ENCODE results near the gene INPP5K. TPM values are rescaled to one million over a fixed set of nuclear protein-coding genes. Genes with fewer than 3 reads are reported as not detected.

INPP5K gene
- total RNA-seq, 2 donors from 2014 or later = 39.9 to 40.4 TPM

DNA sequence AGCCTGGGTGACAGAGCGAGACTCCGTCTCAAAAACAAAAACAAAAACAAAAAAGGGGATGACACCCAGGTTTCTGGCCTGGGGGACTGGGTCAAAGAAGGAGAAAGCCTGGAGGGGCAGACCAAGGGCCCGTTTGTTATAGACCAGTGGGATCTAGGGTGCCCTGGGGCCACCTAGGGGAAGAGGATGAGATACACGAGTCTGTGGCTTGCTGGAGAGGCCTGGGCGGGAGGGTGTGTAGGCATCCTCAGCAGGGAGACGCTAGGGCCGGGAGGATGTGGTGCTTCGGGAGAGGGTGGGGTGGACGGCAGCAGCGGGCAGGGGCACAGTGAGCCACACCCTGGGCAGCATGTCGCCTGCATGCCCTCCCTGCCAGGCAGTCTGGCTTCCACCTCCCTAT, 43.2 kb downstream of the INPP5K start:
- intact Hi-C loops (cut with DNase I, micrococcal nuclease) = no loop called here
- ATAC-seq = peak; percentile 24
- DNase-seq = no peak

DNA sequence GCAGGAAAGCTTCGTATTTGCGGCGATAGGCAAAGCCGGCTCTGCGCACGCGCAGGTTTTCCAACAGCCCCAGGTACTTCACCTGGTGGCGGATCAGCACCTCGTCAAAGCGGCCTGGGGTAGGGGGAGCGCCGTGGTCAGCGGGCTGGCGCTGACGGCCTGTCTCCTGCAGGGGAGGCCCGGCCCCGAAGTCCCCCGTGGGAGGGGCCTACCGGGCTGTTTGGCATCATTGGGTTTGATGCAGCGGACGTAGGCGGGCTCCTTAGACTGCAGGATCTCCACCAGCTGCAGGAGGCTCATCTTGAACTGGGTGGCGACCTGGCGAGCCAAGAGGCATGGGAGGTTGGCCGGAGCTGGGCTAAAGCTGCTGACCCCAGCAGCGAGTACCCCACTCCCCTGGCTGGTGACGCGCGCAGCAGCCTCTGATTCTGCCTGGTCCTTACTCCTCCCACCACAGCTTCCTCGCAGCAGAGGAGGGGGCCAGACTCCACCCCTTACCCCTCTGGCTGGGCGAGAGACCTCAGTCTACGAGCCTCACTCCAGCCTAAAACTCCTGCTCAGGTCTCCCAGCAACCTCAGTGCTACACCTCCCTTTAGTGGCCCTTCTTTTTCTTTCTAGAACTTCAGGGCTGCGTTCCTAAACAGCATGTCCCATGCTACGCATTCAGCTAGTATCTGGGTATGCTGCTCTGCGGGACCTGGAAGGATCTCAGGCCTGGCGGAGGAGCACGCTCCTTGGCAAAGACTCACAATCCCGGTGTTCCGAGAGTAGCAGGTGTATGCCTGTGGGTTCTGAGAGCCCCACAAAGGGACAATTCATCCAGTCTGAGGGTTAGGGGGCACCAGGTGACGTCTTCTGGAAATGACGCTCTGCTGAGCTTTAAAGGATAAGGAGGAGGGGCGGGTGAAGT, 44.2 kb downstream of the INPP5K start:
- no peak for DNase-seq
- intact Hi-C loops (cut with DNase I, micrococcal nuclease) = no loop called here
- ATAC-seq = no peak

DNA sequence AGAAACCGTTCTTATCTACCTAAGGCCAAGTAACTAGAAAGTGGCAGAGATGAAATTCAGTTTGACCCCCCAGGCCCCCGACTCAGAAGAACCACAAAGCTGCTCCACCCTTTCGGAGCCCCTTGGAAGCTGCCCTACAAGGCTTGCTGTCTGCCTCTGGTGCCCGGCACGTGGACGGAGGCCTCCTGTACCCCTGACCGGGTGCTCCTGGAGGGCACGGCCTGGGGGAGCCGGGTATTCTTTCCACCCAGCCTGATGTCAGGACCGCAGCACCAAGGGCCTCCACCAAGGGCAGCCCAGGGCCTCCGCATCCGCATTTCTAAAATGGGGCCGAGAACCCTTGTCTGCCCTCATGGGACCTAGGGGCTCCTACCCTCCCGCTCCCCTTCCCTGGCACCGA, 44.9 kb downstream of the INPP5K start:
- no peak for DNase-seq
- ATAC-seq = no peak
- intact Hi-C loops (cut with DNase I, micrococcal nuclease) = no loop called here

DNA sequence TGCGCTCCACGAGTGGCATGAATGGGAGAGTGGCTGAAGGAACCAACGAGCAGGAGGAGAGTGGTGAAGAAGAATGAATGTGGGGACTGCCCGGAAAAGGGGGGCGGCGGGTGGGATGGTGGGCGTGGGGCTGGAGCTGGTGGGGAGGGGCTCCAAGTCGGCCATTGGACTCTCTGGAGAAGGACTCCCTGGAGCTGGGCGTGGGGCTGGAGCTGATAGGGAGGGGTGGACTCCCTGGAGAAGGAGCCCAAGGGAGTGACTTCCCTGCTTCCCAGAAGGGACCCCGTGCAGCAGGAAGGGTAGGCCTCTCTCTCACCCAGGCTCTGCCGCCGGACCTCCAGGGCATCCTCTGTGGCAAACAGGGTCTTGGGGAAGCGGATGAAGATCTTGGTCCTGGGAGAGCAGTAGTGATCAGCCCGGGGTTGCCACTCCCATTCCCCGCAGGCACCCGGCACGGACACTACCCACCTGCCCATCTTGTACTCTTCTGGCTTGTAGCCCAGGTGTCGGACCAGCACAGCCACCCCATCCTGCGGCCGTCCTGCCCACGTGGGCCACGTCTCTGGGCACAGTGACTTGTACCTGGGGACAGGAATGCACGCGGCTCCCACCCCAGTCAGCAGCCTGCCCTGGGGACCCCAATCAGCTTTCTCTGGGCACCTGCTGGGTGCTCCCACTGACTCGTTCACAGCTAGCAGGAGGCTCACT, 45.5 kb downstream of the INPP5K start:
- no peak for ATAC-seq
- DNase-seq = no peak
- intact Hi-C loops (cut with DNase I, micrococcal nuclease) = no loop called here

DNA sequence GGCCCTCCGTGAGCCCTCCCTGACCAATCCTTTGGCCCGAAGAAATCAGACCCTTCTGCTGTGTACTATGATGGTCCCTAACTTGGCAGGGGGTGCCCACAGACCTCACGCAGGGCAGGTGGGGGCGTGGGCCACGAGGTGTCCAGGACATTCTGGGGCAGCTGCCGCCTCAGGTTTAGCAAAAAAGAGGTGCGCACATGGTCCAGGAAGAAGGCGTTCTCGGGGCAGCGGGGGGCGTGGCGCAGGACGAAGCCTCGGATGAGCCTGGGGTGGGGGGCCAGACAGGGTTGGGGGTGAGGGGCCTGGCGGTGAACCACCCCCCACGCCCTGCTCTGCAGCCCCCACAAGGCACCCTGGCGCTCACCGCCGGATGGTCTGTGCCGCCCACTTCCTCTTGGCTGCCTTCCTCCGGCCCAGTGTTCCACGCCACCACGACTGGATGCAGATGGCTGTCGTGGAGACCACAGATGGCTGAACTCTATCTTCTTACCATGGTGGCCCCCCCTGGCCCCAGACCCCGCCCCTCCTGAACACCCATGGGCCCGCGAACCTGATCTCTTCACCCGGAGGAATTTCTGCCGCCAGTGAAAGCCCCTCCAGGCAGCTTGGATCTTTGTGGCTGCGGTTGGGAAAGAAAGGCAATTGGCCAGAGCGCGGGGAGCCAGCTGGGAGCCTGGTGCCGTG, 46.2 kb downstream of the INPP5K start:
- DNase-seq (no peak), ATAC-seq (no peak)
- intact Hi-C loops (cut with DNase I, micrococcal nuclease) = no loop called here

DNA sequence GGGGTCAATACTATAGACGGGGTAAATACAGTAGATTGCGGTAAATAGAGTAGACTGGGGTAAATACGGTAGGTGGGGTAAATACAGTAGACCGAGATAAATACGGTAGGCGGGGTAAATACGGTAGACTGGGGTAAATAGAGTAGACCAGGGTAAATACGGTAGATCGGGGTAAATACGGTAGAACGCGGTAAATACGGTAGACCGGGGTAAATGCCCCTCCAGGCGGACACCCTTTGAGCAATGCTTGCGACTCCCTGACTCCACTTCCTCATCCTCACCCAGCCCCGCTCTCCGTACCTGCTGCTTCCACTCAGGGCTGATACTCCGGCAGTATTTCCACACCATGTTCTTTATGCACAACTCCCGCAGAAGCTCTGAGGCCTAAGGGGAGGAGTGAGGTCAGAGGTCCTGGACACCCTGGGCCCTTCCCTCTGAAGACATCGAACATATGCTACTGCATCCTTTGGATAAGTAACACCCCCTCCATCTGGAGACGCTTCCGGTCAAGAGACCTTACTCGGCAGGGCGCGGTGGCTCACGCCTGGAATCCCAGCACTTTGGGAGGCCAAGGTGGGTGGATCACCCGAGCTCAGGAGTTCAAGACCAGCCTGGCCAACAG, 47.1 kb downstream of the INPP5K start:
- intact Hi-C loops (cut with DNase I, micrococcal nuclease) = no loop called here
- DNase-seq (no peak), ATAC-seq (no peak)

- DNase-seq (peak in 1 of 2 donors; percentile 26), ATAC-seq (no peak)
- intact Hi-C loops (cut with DNase I, micrococcal nuclease) = no loop called here
Observed at GRCh38 chr17:1467898-1468492, 48.4 kb downstream of the INPP5K start.

- intact Hi-C loops (cut with DNase I, micrococcal nuclease) = no loop called here
- DNase-seq = no peak
Observed at GRCh38 chr17:1467258-1467657, 49.2 kb downstream of the INPP5K start.

DNA sequence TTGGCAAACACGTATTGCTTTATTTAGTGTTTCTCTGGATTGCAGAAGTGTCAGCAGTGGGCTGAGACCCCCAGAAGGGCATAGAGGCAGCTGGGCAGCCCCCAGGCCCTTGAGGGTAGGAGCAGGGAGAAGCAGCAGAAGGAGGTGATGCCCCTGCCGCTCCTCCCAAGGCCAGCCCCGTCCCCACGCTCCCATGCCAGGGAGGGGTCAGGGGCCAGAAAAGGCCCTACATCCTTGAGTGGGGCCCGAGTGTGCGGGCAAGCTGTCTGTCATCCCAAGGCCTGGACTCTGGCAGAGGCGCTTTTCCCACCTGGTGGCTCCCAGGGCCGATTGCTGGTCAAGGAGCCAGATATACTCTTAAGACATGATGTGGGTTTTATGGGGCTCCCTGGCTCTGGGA, 52.2 kb downstream of the INPP5K start:
- ATAC-seq (no peak), DNase-seq (no peak)
- intact Hi-C loops (cut with DNase I, micrococcal nuclease) = no loop called here

More at GRCh38 chr17:1467258-1467657, 49.2 kb downstream of the INPP5K start:
- ATAC-seq = no peak

- intact Hi-C loops (cut with DNase I, micrococcal nuclease) = no loop called here
- no peak for ATAC-seq
- no peak for DNase-seq
Observed at GRCh38 chr17:1462164-1463112, 54.0 kb downstream of the INPP5K start.

- intact Hi-C loops (cut with DNase I, micrococcal nuclease) = no loop called here
- ATAC-seq = no peak
- DNase-seq = no peak
Observed at GRCh38 chr17:1461198-1461944, 55.0 kb downstream of the INPP5K start.

- DNase-seq (peak; percentile 64 to 86), ATAC-seq (peak; percentile 40)
- intact Hi-C loops (cut with DNase I, micrococcal nuclease) = no loop called here
Observed at GRCh38 chr17:1460233-1460632, 56.2 kb downstream of the INPP5K start.

DNA sequence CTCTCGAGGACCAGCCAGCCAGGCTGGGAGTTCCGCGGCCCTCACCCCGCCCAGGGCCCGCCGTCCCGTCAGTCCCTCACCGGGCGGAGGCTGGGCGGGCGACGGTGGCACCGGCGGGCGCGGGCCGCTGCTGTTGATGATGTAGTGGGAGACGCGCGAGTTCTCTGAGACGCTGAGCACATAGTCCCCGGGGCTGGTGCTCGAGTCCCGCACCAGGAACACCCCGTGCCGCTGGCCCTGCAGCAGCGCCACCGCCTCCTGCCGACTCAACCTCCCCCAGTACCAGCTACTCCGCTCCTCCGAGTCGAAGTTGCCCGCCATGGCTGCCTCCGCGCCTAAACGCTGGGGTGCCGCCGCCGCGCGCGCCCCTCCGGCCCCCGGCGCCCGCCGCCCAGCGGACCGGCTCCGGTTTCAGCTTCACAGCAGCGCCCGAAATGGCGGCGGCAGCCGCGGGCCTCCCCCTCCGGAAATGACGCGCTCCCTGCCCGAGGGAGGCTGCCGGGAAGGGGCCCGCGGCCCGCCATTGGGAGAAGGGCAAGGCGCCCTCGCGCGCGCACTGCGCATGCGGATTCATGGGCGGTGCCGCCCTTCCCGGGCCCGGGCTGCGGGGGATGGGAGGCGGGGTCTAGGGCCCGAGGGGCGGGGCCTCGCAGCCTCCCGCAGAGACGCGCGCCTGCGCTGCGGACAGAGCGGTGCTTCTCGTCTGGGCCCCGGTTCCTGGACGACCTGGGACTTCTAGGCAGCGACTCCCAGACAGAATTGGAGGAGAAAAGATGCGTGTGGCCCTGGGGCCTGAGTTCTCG, 60.4 kb downstream of the INPP5K start, which contains the start of gene CRK:
Gene CRK (minus strand): TSS at position 436 of the 803 bp plus-strand sequence. CDS start 115 bp downstream, at position 321.
- DNase-seq = peak; percentile 93 to 97
- ATAC-seq = peak; percentile 81
- intact Hi-C loops (cut with DNase I, micrococcal nuclease) = loop anchor here in 1 of 2 donors (10.0 kb wide), 1 partner anchor 91 kb away; no protein-coding TSS in a partner anchor

GRCh38 chr17:1455291-1455796, 61.1 kb downstream of the INPP5K start:
- DNase-seq (peak; percentile 56 to 76), ATAC-seq (peak; percentile 55)
- intact Hi-C loops (cut with DNase I, micrococcal nuclease) = loop anchor here in 1 of 2 donors (10.0 kb wide), 1 partner anchor 91 kb away; no protein-coding TSS in a partner anchor

DNA sequence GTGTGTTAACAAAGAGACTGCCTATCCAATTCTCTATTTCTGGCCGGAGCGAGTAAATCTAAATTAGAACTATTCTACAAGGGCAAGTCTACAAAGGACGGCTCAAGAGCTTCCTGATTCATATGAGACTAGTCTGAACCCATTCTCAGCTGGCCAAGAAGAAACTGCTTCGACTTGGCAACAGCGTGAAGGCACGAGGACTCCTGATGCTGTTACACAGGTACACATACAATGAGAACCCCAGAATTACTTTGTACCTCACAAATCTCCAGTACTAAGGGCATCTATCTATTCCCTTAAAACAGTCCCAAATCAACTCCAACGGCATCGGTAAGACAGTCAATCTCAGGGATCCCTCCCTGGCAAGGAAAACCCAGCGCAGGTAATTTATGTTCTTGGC, 61.9 kb downstream of the INPP5K start:
- no peak for ATAC-seq
- no peak for DNase-seq
- intact Hi-C loops (cut with DNase I, micrococcal nuclease) = loop anchor here in 1 of 2 donors (10.0 kb wide), 1 partner anchor 90 kb away; no protein-coding TSS in a partner anchor
